Measurements from ENCODE around the gene HOXD8.

The HOXD8 gene

DNA sequence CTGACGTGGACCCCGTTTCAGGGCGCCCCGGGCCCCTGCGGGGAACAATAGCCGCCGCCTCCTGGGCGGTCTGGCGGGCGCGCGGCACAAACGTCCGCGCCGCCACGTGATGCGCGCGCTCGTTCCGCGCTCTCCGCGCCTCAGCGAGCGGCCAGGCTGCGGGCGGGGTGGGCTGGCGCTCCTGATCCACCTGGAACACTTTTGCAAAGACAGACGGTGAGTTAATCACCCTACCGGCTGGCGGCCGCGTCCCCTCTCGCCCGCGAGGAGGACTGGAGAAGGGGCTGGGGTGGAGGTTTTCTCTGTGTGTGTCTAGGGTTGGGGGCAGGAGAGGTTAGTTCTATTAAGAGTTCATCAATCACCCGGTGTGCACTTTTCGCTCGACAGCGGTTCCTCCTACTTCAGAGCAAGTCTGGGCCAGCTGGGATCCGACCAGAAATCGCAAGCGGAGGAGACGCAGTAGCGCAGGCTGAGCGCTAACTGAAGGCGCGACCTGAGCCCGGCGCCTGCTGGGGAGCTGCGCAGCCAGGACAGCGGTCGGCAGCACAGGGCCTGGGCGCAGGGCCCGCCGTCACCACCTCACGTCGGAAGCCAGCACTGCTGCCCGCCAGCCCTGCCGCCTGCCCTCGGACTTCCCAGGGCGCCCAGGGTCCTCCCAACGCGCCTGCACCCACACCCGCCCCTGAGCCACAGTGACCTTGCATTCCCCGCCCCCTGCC, 48.7 kb downstream of the HOXD8 start:
- TF ChIP-seq, protein P1, sequence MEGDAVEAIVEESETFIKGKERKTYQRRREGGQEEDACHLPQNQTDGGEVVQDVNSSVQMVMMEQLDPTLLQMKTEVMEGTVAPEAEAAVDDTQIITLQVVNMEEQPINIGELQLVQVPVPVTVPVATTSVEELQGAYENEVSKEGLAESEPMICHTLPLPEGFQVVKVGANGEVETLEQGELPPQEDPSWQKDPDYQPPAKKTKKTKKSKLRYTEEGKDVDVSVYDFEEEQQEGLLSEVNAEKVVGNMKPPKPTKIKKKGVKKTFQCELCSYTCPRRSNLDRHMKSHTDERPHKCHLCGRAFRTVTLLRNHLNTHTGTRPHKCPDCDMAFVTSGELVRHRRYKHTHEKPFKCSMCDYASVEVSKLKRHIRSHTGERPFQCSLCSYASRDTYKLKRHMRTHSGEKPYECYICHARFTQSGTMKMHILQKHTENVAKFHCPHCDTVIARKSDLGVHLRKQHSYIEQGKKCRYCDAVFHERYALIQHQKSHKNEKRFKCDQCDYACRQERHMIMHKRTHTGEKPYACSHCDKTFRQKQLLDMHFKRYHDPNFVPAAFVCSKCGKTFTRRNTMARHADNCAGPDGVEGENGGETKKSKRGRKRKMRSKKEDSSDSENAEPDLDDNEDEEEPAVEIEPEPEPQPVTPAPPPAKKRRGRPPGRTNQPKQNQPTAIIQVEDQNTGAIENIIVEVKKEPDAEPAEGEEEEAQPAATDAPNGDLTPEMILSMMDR (IDR thresholded peaks at IDR 0.05; ENCODE audit: insufficient read depth, low read depth, low read length, missing control alignments): no peak
- no peak overlapping the region for H3K4me3 ChIP-seq (ENCODE audit: low read length)

DNA sequence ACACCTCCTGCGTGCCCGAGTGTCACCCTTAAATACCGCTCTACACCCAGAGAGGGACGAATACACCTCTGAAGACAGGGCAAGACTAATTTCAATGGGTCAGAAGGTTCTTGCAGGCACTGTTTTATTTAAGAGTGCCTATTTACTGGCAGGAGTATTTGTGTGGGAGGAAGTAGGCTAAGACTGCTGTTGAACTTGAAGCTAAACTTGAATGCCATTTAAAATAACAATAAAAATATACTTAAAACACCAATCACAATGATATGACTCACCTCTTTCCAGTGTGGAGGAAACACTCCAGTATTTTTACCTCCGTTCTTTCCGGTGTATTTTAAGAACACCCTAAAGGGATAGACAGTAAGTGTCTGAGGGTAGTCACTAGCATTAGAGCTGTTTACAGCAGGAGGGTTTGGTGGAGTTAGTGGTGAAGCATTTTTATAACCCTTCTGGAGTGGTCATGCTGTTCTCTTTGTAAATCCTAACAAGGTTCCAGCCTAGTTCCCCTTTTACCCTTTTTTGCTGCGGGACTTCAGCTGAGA, 49.3 kb downstream of the HOXD8 start:
- H3K4me3 ChIP-seq (ENCODE audit: low read length): no peak overlapping the region
- TF ChIP-seq, protein P1 (IDR thresholded peaks at IDR 0.05; ENCODE audit: insufficient read depth, low read depth, low read length, missing control alignments): no peak
- no peak for DNase-seq (ENCODE audit: low read depth)

More for the DNA sequence above, 48.7 kb downstream of the HOXD8 start:
- DNase-seq (ENCODE audit: low read depth): peak; percentile 70

DNA sequence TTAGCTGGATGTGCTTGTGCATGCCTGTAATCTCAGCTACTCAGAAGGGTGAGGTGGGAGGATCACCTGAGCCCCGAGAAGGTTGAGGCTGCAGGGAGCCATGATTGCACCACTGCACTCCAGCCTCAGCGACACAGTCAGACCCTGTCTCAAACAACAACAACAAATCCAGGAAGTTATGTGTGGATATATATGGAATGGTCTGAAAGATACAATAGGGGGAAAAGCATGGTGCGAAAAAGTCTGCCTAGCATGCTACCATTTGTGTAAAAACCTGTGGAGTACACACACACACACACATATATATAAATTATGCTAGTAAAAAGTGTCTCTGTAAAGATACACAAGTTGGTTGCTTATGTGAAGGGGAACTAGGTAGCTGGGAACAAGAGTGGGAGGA, 52.0 kb downstream of the HOXD8 start:
- no peak overlapping the region for H3K4me3 ChIP-seq (ENCODE audit: low read length)
- TF ChIP-seq, protein P1 (IDR thresholded peaks at IDR 0.05; ENCODE audit: insufficient read depth, low read depth, low read length, missing control alignments): no peak
- DNase-seq (ENCODE audit: low read depth): no peak
